Liver (tissue), 9 donors: Measurements from ENCODE around the gene MAP1LC3B. TPM values are rescaled to one million over a fixed set of nuclear protein-coding genes. Genes with fewer than 3 reads are reported as not detected.

Experiments
- DNase-seq: peaks from one replicate; pipeline ENCODE4 v3.0.0-alpha.2; 2017; ENCODE audit warnings: low spot score
- H3K27ac ChIP-seq, 2 donors: one replicate each; pipeline ENCODE4 v1.7.0; 2013; ENCODE audit warnings: inconsistent platforms in 2 of 2, low read length in 2 of 2, control low read depth in 1 of 2, low read depth in 1 of 2, mild to moderate bottlenecking in 1 of 2
- H3K27me3 ChIP-seq, 4 donors: one replicate each; pipeline versions ENCODE4 v1.6.1 to v1.7.0; 2013; ENCODE audit warnings: low read length in 3 of 4, inconsistent platforms in 1 of 4, mild to moderate bottlenecking in 1 of 4, moderate library complexity in 1 of 4; ENCODE audit not compliant: control insufficient read depth in 4 of 4, insufficient read depth in 4 of 4
- H3K36me3 ChIP-seq, 4 donors: one replicate each; pipeline versions ENCODE4 v1.6.1 to v1.7.0; 2013; ENCODE audit warnings: low read length in 3 of 4, mild to moderate bottlenecking in 3 of 4, low read depth in 1 of 4, moderate library complexity in 1 of 4; ENCODE audit not compliant: control insufficient read depth in 4 of 4, insufficient read depth in 3 of 4
- H3K4me1 ChIP-seq, 4 donors: one replicate each; pipeline versions ENCODE4 v1.6.1 to v1.7.0; 2013; ENCODE audit warnings: low read length in 3 of 4, mild to moderate bottlenecking in 3 of 4, moderate library complexity in 1 of 4; ENCODE audit not compliant: control insufficient read depth in 4 of 4, insufficient read depth in 4 of 4
- H3K4me3 ChIP-seq, 3 donors: one replicate each; pipeline versions ENCODE4 v1.6.1 to v1.7.0; 2013; ENCODE audit warnings: low read length in 3 of 3, control low read depth in 1 of 3, low read depth in 1 of 3, mild to moderate bottlenecking in 1 of 3
- H3K9ac ChIP-seq, 2 donors: one replicate each; pipeline ENCODE4 v1.7.0; 2013; ENCODE audit warnings: low read length in 2 of 2, mild to moderate bottlenecking in 2 of 2, moderate library complexity in 2 of 2, control low read depth in 1 of 2, low read depth in 1 of 2
- H3K9me3 ChIP-seq, 4 donors: one replicate each; pipeline versions ENCODE4 v1.6.1 to v1.7.0; 2013; ENCODE audit warnings: low read length in 3 of 4; ENCODE audit not compliant: control insufficient read depth in 4 of 4
- EGR1 ChIP-seq, 2 donors: IDR thresholded peaks; 2 replicates each; pipeline ENCODE4 v1.6.1; 2016 to 2018; ENCODE audit warnings: antibody characterized with exemption in 2 of 2, low read depth in 2 of 2
- FOXA1 ChIP-seq: IDR thresholded peaks from 2 replicates; pipeline ENCODE4 v1.6.1; 2016; ENCODE audit warnings: antibody characterized with exemption
- FOXA2 ChIP-seq: IDR thresholded peaks from 2 replicates; pipeline ENCODE4 v1.6.1; 2016; ENCODE audit warnings: antibody characterized with exemption
- GABPA ChIP-seq, 2 donors: IDR thresholded peaks in 1 of 2; conservative IDR thresholded peaks in 1 of 2; 2 replicates each; pipeline ENCODE4 v1.6.1; 2016; ENCODE audit warnings: antibody characterized with exemption in 2 of 2, mild to moderate bottlenecking in 1 of 2, moderate library complexity in 1 of 2
- HNF4A ChIP-seq, 2 donors: conservative IDR thresholded peaks; 2 replicates each; pipeline ENCODE4 v1.6.1; 2016; ENCODE audit warnings: antibody characterized with exemption in 2 of 2, mild to moderate bottlenecking in 2 of 2
- HNF4G ChIP-seq: IDR thresholded peaks from 2 replicates; pipeline ENCODE4 v1.6.1; 2016; ENCODE audit warnings: antibody characterized with exemption
- JUND ChIP-seq, 2 donors: IDR thresholded peaks; 2 replicates each; pipeline ENCODE4 v1.6.1; 2016; ENCODE audit warnings: antibody characterized with exemption in 2 of 2
- NR2F2 ChIP-seq: IDR thresholded peaks from 2 replicates; pipeline ENCODE4 v1.6.1; 2016; ENCODE audit warnings: antibody characterized with exemption
- RAD21 ChIP-seq, 2 donors: IDR thresholded peaks; 2 replicates each; pipeline ENCODE4 v1.6.1; 2016; ENCODE audit warnings: antibody characterized with exemption in 2 of 2, mild to moderate bottlenecking in 2 of 2
- REST ChIP-seq: IDR thresholded peaks from 2 replicates; pipeline ENCODE4 v1.6.1; 2016; ENCODE audit warnings: antibody characterized with exemption, mild to moderate bottlenecking
- RXRA ChIP-seq, 2 donors: IDR thresholded peaks; 2 replicates each; pipeline ENCODE4 v1.6.1; 2017 to 2018; ENCODE audit warnings: antibody characterized with exemption in 2 of 2, mild to moderate bottlenecking in 1 of 2
- SP1 ChIP-seq: IDR thresholded peaks from 2 replicates; pipeline ENCODE4 v1.6.1; 2018; ENCODE audit warnings: antibody characterized with exemption, mild to moderate bottlenecking
- TAF1 ChIP-seq: conservative IDR thresholded peaks from 2 replicates; pipeline ENCODE4 v1.6.1; 2016; ENCODE audit warnings: antibody characterized with exemption, mild to moderate bottlenecking
- YY1 ChIP-seq: IDR thresholded peaks from 2 replicates; pipeline ENCODE4 v1.6.1; 2016; ENCODE audit warnings: antibody characterized with exemption, mild to moderate bottlenecking
- WGBS: extraction: QIAGEN DNeasy Blood & Tissue Kit; methylation state at CpG from one replicate; pipeline ENCODE4 v1.1.7; 2013; 5-methylcytosine and 5-hydroxymethylcytosine counted together
- polyA plus RNA-seq, 2 donors: library from polyadenylated mRNA; stranded (reverse) in 1 of 2; unstranded in 1 of 2; fragments of 200-250 nt in 1 of 2; fragments of >200 nt in 1 of 2; fragmentation: Nextera tagmentation in 1 of 2; extraction: Ambion mirVana in 1 of 2; gene quantifications; one replicate each; pipeline versions ENCODE4 v1.2.1 to v1.2.3, GENCODE V29; 2013 to 2015
- total RNA-seq, 2 donors: library from RNA; depleted of rRNA; stranded (reverse); fragments of >200 nt; gene quantifications; one replicate each; pipeline ENCODE4 v1.2.3, GENCODE V29; 2014
- TF ChIP-seq, protein P1 (sequence below): IDR thresholded peaks from 2 replicates; pipeline ENCODE4 v1.6.1; 2016; ENCODE audit warnings: antibody characterized with exemption
- TF ChIP-seq, protein P2 (sequence below): IDR thresholded peaks from 2 replicates; pipeline ENCODE4 v1.6.1; 2016; ENCODE audit warnings: antibody characterized with exemption
- TF ChIP-seq, protein P3 (sequence below): IDR thresholded peaks from 2 replicates; pipeline ENCODE4 v1.6.1; 2016; ENCODE audit warnings: antibody characterized with exemption
- TF ChIP-seq, protein P4 (sequence below): fragments of 150-350 bp; IDR thresholded peaks from 2 replicates; pipeline ENCODE4 v1.5.1; 2017; ENCODE audit warnings: improper control_type of control experiment, low read depth, low read length; ENCODE audit not compliant: missing input control
- donor health status: healthy.
- donor health status: healthy.
- donor health status: healthy.
- donor health status: healthy.
- donor health status: healthy.

MAP1LC3B gene
- total and polyA plus RNA-seq, 4 donors = 10.3 to 36.3 (median 15.7) TPM

GRCh38 chr16:87369117-87369765 lies 22.9 kb upstream of the MAP1LC3B start:
- H3K27me3 ChIP-seq = no peaks in the 10 kb centered on the region
- DNase-seq = no peak
- H3K27ac ChIP-seq = no peak overlapping the region
- no peaks in the 10 kb centered on the region for H3K9me3 ChIP-seq
- WGBS = 95% methylated on average over 14 of the region's 14 CpGs
- no peak overlapping the region for H3K9ac ChIP-seq
- peaks cover 0 to 4% (median 1%) of the 10 kb centered on the region in 4 donors for H3K36me3 ChIP-seq
- H3K4me3 ChIP-seq = no peak overlapping the region
- H3K4me1 ChIP-seq = peaks cover 0 to 21% (median 4%) of the 10 kb centered on the region in 4 donors
- TF ChIP-seq YY1 = no peak
- TF ChIP-seq FOXA1 = no peak
- no peak for TF ChIP-seq FOXA2
- no peak for TF ChIP-seq NR2F2
- TF ChIP-seq, protein P1, sequence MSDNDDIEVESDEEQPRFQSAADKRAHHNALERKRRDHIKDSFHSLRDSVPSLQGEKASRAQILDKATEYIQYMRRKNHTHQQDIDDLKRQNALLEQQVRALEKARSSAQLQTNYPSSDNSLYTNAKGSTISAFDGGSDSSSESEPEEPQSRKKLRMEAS = no peak
- no peak for TF ChIP-seq RXRA (IDR thresholded peaks at IDR 0.05)
- no peak for TF ChIP-seq TAF1
- TF ChIP-seq, protein P2, sequence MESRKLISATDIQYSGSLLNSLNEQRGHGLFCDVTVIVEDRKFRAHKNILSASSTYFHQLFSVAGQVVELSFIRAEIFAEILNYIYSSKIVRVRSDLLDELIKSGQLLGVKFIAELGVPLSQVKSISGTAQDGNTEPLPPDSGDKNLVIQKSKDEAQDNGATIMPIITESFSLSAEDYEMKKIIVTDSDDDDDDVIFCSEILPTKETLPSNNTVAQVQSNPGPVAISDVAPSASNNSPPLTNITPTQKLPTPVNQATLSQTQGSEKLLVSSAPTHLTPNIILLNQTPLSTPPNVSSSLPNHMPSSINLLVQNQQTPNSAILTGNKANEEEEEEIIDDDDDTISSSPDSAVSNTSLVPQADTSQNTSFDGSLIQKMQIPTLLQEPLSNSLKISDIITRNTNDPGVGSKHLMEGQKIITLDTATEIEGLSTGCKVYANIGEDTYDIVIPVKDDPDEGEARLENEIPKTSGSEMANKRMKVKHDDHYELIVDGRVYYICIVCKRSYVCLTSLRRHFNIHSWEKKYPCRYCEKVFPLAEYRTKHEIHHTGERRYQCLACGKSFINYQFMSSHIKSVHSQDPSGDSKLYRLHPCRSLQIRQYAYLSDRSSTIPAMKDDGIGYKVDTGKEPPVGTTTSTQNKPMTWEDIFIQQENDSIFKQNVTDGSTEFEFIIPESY = no peak
- TF ChIP-seq SP1 = no peak
- TF ChIP-seq HNF4G = no peak
- TF ChIP-seq, protein P3, sequence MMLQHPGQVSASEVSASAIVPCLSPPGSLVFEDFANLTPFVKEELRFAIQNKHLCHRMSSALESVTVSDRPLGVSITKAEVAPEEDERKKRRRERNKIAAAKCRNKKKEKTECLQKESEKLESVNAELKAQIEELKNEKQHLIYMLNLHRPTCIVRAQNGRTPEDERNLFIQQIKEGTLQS = no peak
- no peak for TF ChIP-seq GABPA (IDR thresholded peaks at IDR 0.05 in 1 of 2, conservative IDR thresholded peaks at IDR 0.05 in 1 of 2)
- TF ChIP-seq RAD21 (IDR thresholded peaks at IDR 0.05) = no peak
- TF ChIP-seq, protein P4, sequence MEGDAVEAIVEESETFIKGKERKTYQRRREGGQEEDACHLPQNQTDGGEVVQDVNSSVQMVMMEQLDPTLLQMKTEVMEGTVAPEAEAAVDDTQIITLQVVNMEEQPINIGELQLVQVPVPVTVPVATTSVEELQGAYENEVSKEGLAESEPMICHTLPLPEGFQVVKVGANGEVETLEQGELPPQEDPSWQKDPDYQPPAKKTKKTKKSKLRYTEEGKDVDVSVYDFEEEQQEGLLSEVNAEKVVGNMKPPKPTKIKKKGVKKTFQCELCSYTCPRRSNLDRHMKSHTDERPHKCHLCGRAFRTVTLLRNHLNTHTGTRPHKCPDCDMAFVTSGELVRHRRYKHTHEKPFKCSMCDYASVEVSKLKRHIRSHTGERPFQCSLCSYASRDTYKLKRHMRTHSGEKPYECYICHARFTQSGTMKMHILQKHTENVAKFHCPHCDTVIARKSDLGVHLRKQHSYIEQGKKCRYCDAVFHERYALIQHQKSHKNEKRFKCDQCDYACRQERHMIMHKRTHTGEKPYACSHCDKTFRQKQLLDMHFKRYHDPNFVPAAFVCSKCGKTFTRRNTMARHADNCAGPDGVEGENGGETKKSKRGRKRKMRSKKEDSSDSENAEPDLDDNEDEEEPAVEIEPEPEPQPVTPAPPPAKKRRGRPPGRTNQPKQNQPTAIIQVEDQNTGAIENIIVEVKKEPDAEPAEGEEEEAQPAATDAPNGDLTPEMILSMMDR = no peak
- no peak for TF ChIP-seq REST
- TF ChIP-seq HNF4A (conservative IDR thresholded peaks at IDR 0.05) = no peak
- TF ChIP-seq JUND (IDR thresholded peaks at IDR 0.05) = no peak
- TF ChIP-seq EGR1 (IDR thresholded peaks at IDR 0.05; ENCODE audit: low read depth in 2 of 2) = no peak
